Mesothelial cell of epicardium (in vitro differentiated cells): ENCODE data around the gene MYLK. TPM values are rescaled to one million over a fixed set of nuclear protein-coding genes. Genes with fewer than 3 reads are reported as not detected.
A peak's percentile ranks its signal among the peaks of the same experiment; 100 is the strongest.

Source experiments
- DNase-seq, 2 experiments: peaks; one replicate each; pipeline ENCODE4 v3.0.0; 2021; ENCODE audit warnings: low spot score in 2 of 2; ENCODE audit not compliant: unreplicated experiment in 2 of 2
- H3K27ac Mint-ChIP-seq: 2 replicates; pipeline ENCODE4 v1.8.0; 2021; ENCODE audit warnings: mixed read lengths
- H3K27me3 Mint-ChIP-seq: 2 replicates; pipeline ENCODE4 v1.8.0; 2021; ENCODE audit warnings: low read depth, mixed read lengths
- H3K36me3 Mint-ChIP-seq: 2 replicates; pipeline ENCODE4 v1.8.0; 2021; ENCODE audit warnings: mixed read lengths
- H3K4me1 Mint-ChIP-seq: 2 replicates; pipeline ENCODE4 v1.8.0; 2021; ENCODE audit warnings: mixed read lengths
- H3K4me3 Mint-ChIP-seq: 2 replicates; pipeline ENCODE4 v1.8.0; 2021; ENCODE audit warnings: mild to moderate bottlenecking, moderate library complexity, mixed read lengths
- H3K9me3 Mint-ChIP-seq: 2 replicates; pipeline ENCODE4 v1.8.0; 2021; ENCODE audit warnings: mixed read lengths
- CTCF ChIP-seq: fragments of 200-600 bp; sonication (generic); IDR thresholded peaks from one replicate; pipeline ENCODE4 v1.5.0; 2021; ENCODE audit warnings: antibody characterized with exemption; ENCODE audit not compliant: unreplicated experiment
- total RNA-seq: library from RNA; stranded (reverse); gene quantifications from 3 replicates; pipeline ENCODE4 v1.2.1, GENCODE V29; 2021

MYLK gene
- total RNA-seq, 1 donor from 2014 or later = 14.3 TPM

DNA sequence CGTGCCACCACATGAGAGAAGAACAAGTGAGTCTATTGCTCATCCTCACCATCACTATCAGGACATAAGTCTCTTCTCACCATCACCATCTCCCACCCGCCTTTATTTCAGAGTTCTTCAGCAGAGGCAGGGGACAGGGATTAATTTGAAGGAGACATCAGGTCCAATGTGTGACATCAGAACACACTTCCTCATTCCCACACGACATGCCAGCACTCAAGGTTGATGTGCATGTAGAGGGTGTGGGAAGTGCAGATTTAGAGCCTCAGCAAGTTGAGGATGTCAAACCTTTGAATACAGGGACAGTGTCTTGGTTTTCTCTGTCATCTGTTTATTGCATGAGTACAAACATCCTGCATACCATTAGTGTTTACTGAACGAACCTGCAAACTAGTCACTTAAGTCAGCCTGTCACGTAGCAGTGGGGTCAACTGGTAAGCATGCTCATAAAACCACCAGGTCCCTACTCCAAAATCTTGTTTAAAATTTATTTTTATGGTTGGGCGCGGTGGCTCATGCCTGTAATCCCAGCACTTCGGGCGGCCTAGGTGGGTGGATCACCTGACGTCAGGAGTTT lies 104.4 kb downstream of the MYLK start:
- no peak overlapping the region for H3K4me3 Mint-ChIP-seq
- peaks cover 23% of the 10 kb centered on the region for H3K4me1 Mint-ChIP-seq
- peaks cover 2% of the 10 kb centered on the region for H3K27me3 Mint-ChIP-seq
- no peak for DNase-seq
- no peak overlapping the region for H3K27ac Mint-ChIP-seq
- H3K9me3 Mint-ChIP-seq = no peaks in the 10 kb centered on the region
- TF ChIP-seq CTCF = no peak
- H3K36me3 Mint-ChIP-seq = no peaks in the 10 kb centered on the region

- no peaks in the 10 kb centered on the region for H3K9me3 Mint-ChIP-seq
- peaks cover 25% of the 10 kb centered on the region for H3K4me1 Mint-ChIP-seq
- H3K4me3 Mint-ChIP-seq = no peak overlapping the region
- TF ChIP-seq CTCF = no peak
- H3K27ac Mint-ChIP-seq = no peak overlapping the region
- no peaks in the 10 kb centered on the region for H3K36me3 Mint-ChIP-seq
- no peak for DNase-seq
- peaks cover 2% of the 10 kb centered on the region for H3K27me3 Mint-ChIP-seq
Measured at GRCh38 chr3:123778991-123779622, 105.0 kb downstream of the MYLK start.

DNA sequence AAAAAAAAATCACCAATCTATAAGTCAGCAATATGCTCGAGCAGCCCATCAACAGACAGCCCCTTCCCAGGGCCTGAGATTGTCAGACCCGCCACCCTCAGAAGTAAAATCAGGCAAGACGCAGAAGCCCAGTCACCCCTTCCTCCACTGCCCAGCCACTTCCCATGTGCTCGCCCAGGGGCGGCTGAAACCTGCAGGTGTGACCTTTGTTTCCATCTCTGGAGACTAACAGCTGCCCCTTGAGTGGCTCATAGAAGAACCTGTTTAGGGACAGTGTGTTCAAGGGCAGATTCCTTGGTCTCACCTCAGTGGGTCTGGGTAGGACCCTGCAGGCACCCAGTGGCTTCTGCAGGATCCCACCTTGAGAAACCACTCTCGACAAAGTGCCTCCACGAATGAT lies 105.6 kb downstream of the MYLK start:
- Mint-ChIP-seq H3K27ac (no peak overlapping the region), H3K27me3 (peaks cover 2% of the 10 kb centered on the region), H3K4me1 (peaks cover 29% of the 10 kb centered on the region), H3K4me3 (no peak overlapping the region), H3K36me3 (no peaks in the 10 kb centered on the region), H3K9me3 (no peaks in the 10 kb centered on the region)
- no peak for DNase-seq
- no peak for TF ChIP-seq CTCF

DNA sequence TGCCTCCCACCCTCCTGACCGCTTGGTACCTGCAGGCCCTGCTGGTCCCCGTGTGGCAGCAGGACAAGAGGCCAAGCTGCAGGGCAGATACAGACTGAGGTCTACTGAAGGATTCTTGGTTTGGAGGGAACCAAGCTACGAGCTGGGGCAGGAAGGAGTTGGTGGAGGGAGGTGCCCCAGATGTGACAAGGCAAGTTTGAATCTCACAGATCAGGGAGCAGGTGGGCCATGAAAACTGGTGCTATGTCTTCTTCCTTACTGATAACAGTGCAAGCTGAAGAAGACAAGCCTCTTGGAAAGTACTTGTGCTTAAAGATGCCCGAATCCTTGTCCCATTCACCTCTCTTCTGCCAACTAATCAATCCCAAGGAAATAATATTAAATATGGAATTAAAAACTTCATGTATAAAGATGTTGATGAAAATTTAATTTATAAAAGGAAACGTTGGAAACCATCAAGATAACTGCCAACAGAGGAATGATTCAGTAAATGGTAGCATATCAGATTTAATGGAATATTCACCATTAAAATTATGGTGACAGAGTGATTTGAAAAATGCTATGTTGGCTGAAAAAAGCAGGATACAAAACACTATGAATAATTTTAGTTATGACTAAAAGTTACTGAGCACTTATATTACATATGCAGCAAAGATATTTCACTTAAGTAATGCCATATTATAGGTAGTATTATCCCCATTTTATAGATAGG lies 107.9 kb downstream of the MYLK start:
- Mint-ChIP-seq H3K4me3 (no peak overlapping the region), H3K9me3 (no peaks in the 10 kb centered on the region), H3K36me3 (no peaks in the 10 kb centered on the region), H3K27ac (no peak overlapping the region), H3K27me3 (peaks cover 2% of the 10 kb centered on the region), H3K4me1 (peaks cover 16% of the 10 kb centered on the region)
- no peak for TF ChIP-seq CTCF
- no peak for DNase-seq

GRCh38 chr3:123774474-123774873 lies 109.7 kb downstream of the MYLK start:
- no peak for TF ChIP-seq CTCF
- H3K36me3 Mint-ChIP-seq = no peaks in the 10 kb centered on the region
- no peaks in the 10 kb centered on the region for H3K9me3 Mint-ChIP-seq
- DNase-seq = no peak
- H3K4me3 Mint-ChIP-seq = no peak overlapping the region
- H3K27ac Mint-ChIP-seq = peak overlapping the region; percentile 47
- H3K4me1 Mint-ChIP-seq = peaks cover 14% of the 10 kb centered on the region
- no peaks in the 10 kb centered on the region for H3K27me3 Mint-ChIP-seq
